T-helper 22 cell (primary cell): ENCODE results near the gene OBP2B.
"Not testable (repeated sequence)": the region's sequence is repeated elsewhere in the genome, so short reads cannot be mapped to it uniquely, and the experiment has no call there.

Experiments
- DNase-seq: peaks from one replicate; pipeline ENCODE4 v3.0.0-alpha.2; 2020; ENCODE audit warnings: low read depth

Gene OBP2B

DNA sequence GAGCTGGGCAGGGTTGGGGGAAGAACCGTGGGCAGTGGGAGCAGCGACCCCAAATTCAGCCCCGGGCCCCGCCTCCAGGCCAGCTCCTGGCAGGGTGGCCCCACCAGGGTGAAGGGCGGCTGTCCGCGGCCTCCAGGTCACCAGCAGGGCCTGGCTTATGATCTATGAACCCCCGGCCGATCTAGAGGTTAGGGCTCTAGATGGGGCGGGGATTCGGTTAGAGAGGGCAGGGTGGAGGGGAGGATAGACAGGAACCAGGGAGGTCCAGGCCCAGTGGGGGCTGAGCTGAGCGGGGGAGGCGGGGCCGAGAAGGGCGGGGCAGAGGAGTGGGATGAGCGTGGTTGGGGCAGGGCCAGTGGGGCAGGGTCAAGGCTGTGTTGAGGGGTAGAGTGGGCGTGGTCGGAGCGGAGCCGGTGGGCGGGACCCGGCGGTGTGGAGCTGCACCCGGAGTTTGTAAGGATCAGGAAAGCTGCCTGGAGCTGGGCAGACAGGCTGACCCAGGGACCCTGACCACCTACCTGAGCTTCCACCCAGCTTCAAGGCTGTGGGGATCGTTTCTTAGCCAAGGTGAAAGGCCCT, 29.3 kb upstream of the OBP2B start:
- DNase-seq, result no peak

DNA sequence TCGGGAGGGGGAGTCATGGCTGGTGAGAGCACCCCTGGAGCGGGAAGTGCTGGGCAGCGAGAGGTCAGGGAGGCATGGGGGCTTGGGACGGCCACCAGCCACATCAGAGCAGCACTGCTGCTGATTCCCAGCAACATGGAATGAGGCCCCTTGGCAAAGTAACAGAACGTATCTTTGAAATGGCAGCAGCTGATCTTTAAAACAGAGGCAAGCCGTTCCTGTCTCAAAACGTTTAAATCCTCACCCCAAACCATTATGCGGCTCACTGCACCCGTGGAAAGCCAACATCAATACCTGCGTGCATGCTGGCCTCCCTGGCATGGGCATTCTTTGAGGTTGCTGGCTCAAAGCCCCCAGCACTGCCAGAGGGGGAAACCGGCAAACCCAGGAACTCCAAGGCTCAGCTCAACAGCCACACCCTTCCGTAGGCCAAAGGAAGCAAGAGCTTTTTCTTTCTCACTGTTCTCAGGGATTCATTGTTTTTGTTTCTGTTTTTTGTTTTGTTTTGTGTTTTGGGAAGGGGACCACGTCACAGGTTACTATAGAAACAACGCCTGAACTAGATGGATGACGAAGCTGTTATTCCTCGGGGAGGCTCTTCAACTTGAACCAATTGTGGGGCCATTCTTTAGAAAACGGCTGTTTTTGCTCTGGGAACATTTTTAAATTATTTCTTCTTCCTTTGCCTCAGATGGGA, 28.1 kb upstream of the OBP2B start:
- DNase-seq, result no peak

DNA sequence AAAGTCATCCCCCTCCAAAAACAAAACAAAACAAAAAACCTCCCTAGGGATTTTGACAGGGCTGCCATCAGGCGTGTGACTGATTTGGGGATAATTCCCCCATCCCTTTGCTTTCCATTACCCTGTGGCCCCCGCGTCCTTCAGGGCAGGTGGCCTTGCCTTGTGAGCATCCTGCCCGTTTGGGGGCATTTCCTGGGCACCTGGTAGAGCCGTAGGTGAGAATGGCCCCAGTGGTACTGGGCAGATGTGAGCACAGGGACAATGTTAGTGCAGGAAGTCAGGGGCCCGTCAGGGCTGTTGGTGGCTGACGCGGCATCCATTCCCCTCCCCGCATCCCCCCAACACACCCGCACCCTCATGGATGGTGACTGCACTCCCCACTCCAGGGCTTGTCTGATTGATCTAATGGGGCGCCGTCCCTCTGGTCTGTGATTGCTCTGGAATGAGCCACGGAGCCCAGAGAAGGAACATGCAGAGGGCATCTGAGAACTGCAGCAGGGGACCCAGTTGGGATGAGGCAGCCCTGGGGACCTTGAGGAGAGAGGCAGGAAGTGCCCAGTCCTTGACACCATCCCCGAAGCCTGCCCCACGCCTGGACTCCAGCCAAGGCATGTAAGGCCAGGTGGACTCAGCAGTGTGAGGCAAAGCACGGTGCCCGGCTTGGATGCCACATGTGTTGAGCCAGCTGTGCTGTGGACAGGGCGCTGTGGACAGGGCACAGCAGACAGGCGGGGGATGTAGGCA, 27.4 kb upstream of the OBP2B start:
- not testable (repeated sequence) for DNase-seq

DNA sequence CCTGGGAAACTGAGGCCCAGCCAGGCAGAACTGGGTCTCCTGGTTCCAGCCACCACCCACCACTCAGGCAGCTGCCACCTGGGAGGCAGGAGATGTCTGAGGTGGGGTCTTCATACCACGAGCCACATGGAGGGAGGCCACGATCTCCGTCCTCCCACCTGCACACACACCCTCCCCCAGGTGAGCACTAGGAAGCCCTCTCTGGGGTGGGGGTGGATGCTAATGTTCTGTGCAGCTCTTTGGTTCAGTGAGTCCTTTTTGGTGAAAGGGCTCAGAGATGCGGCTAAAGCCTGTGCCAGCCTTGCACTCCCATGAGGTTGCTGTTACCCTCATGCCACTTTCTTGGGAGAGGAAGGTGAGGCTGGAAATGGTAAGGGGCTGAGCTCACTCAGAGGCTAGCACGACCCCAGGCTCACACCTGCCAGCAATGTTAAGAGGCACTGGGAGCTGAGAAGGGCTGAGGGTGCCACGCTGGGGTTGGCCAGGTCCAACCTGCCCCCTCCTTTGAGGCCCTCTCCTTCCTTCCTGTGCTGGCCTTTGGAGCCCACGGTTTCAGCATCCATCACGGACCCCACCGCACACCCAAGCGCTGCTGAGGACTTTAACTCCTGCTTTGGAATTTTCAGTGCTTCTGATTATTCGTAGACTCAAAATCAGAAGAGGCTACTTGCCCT, 26.6 kb upstream of the OBP2B start:
- no peak for DNase-seq

DNA sequence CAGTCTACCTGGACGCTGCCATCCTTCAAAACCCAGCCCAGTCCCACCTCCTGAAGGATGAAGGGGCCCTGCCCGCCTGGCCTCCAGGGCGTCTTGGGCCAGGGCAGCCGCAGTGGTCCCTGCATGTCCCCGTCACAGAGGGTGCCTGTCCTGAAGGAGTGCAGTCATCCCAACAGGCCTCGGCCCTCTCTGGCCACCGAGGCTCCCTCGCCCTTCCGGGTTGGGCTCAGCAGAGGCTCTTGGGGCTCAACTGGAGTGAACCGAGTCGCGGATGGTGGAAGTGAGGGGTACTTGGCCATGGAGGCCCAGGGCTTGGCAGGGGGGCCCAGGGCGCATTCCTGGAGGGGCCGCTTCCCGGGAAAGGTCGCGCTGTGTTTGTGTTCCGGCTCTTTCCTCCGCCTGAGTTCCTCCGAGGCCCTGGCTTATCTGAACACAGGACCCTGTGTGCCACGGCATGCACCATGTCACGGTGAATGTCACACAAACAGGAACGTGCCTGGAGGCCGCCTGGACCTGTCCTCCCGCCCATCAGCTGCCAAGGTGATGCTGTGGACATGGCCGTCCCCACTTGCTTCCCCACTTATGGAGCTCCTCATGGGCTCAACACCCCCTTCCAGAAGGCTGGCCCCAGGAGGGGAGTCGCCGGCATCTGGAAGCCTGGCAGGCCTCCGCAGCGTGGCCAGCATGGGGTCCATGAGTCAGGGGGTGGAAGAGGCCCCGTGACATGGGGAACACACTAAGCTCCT, 25.7 kb upstream of the OBP2B start:
- no peak for DNase-seq

DNA sequence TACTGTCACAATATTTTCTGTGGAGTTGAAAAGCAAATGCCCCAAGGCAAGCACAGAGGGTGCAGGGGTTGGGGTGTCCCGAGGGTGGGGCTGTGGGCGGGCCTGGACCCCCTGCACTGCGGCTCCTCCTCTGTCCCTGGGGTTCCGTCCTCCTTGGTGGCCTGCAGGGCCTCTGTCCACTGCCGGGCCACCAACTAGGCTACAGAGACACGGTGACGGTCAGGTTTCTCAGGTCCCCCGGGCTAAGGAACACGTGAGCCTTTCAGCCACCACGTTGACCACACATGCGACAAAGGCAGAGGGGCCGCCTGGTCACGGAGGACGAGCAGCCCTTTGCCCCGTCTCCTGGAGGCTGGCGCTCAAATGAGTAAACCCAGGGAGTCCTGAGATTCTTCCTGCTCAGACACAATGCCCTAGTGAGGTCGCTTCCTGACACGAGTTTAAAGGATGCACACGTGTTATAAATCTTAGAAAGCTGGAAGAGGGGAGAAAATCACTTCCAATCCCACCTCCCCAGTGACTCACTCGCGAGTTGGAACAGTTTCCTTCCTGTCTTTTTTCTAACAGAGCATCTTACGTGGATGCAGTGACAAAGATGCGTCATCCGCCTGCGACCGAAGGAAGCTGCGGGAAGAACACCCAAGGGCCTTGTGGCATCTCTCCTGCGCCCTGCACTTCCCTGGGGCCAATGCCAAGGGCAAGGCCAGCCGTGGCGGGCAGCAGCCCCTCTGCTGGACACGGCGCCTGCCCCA, 24.8 kb upstream of the OBP2B start:
- DNase-seq, result no peak

DNA sequence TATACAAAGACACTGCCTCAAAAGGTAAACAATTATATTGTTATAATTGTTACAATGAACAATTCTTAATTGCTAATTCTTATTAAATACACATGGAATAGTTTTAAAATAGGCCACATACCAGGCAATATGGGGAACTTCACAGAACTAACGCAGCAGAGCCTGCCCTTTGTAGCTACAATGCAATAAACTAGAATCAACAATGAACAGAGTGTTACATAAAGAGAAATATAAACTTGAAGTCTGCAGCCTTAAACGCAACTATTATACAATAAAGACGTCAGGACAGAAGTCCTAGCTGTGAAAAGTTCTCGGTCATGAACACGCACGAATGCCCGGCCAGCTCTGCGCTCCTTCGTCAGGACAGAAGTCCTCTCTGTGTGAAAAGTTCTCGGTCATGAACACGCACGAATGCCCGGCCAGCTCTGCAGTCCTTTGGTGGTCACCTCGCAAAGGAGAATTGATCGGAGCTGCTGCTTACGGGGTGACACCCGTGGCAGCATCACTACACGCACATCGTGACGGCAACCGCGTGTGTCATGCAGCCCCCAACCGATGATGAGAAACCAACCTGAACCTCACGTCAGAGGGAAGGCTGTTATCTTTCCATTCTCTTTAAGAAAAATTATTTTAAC, 23.0 kb upstream of the OBP2B start:
- not testable (repeated sequence) for DNase-seq

DNA sequence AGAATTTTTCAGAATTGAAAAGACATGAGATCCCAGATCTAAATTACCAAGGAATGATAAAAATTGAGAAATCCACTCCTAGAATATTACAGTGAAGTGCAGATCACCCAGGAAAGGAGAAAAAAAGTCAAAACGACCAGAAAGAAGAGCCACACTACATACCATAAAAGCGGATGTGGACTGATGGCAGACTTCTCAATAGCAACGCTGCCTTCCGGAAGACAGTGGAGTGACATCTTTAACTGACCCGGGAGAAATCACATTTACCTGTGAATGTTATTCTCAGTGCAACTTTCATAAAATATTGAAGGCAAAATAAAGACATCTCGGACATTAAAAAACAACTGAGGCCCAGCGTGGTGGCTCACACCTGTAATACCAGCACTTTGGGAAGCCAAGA, 21.5 kb upstream of the OBP2B start:
- DNase-seq, result not testable (repeated sequence)

DNA sequence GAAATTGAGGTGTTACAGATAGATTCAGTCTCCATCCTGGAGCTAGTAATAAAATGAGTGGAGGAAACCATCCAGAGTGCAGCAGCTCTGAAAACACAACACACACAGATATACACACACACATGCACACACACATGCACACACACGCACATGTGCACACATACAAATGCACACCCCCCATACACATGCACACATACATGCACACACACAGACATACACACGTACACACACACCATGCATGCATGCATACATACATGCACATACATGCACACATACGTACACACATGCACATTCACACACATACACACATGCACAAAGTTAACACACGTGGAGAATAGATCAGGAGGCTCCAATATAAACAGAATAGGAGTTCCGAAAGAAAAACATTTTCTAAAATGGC, 21.0 kb upstream of the OBP2B start:
- DNase-seq, result no peak

DNA sequence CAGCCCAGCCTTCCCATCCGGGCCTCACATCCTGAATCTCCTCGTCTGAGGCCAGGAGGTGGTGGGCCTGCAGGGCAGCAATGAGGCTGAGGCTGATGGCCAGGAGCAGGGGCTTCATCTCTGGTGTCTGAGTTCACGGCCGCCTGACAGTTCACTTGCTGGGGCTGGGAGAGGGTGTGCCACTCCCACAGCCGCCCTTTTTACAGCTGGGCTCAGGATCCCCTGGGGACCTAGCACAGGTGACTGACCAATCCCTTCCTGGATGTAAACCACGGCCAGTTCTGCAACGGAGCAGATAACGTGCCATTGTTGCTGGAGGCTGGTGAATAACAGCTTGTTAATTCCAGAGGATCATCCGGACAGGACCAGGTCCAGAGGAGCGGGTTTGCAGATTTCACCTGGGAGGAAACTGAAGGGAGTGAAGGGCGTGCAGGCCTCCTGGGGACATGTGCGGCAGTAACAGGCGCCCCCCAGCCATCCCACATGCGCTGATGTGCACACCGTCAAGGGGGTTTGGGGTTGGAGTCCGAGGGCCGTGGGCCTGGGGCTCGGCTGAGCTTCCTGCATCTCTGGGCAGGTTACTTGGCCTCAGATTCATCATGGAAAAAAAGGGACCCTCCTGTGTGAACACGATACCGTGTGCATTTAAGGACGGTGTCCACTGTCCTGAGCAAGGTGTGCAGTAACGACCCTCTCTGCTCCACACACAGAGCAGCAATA, 19.6 kb upstream of the OBP2B start:
- DNase-seq, result not testable (repeated sequence)

DNA sequence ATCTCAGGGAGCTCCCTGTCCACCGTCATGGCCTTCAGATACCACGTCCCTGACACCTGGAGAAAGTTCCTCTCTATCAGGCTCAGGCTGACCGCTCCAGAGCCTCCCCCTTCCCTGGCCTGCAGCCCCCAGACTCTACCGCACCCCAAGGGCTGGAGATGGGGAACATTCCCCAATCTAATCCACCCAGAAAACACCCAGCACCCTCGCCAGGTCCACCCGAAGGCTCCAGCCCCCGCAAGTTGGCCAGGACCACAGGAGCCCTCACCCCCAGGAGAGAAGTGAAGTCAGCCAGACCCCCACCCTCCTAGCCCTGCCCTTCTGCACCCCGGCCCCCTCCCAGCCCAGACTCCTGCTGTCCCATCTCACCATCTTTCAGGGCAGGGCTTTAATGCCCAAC, 18.9 kb upstream of the OBP2B start:
- not testable (repeated sequence) for DNase-seq

DNA sequence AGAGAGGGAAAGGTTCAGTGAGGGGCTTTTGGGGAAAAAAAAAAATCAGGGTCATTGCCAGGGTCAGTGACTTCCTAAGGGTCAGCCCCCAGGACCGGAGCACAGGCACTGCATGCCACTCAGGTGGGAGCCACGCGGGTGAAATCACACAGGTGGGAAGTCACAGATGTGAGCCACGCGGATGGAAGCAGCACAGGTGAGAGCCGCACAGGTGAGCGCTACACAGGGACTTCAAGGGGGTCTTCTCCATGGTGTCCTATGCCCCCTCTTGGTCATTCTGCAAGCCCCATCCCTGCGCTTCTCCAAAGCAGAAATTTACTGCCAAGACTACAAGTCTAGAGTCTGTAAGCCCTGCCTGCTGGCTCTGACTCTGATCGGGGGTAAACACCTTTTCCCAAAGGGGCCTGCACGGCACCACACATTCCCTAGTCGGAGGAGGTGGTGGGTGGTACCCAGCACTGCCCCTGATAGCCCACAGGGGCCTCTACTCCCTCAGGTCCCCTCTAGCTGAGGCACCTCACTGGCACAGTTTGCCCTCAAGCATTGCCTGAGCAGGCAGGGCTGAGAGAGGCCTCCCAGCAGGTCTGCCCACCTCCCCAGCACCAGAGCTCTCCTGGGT, 18.3 kb upstream of the OBP2B start:
- DNase-seq, result no peak

DNA sequence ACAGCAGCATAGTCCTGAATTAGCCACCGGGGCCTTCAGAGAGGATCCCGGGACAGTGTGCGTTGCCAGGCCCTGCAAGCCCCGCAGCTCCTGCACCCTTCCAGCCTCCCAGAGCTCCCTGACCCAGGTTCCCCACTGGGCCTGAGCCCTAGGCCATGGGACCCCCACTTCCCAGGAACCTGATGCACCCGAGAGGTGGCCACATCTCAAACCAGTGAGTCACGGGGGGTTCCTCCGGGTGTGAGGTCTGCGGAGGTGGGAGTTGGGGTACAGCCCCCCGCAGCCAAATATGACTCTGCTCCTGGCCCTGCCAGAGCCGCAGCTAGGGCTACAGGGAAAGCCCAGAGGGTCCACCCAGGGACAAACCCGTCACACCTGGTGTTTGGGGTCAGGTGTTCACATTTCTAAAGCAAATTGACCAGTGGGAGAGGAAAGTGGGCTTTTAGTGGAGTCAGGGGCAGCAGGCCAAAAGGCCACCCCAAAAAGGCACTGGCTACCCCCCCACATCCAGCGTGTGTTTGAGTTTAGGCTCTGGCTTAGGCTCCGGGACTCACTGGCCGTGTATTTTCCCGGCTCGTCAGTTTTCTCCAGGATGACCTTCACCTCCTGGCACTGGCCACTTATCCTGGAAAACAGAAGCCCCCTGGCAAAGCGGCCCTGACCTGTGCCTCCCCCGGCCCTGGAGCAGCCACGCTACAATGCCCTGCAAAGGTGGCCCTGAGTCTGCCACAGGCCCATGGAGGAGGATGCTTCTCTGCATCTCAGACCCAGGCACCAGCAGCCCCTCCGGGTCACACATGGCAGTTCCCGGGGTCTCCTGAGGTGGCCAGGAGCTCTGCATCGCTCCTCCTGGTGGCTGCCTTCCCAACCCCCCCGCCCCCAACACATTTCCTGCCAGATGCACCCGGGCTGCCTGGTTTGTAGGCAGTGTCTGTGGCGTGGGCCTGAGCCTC, 17.4 kb upstream of the OBP2B start:
- DNase-seq, result no peak

DNA sequence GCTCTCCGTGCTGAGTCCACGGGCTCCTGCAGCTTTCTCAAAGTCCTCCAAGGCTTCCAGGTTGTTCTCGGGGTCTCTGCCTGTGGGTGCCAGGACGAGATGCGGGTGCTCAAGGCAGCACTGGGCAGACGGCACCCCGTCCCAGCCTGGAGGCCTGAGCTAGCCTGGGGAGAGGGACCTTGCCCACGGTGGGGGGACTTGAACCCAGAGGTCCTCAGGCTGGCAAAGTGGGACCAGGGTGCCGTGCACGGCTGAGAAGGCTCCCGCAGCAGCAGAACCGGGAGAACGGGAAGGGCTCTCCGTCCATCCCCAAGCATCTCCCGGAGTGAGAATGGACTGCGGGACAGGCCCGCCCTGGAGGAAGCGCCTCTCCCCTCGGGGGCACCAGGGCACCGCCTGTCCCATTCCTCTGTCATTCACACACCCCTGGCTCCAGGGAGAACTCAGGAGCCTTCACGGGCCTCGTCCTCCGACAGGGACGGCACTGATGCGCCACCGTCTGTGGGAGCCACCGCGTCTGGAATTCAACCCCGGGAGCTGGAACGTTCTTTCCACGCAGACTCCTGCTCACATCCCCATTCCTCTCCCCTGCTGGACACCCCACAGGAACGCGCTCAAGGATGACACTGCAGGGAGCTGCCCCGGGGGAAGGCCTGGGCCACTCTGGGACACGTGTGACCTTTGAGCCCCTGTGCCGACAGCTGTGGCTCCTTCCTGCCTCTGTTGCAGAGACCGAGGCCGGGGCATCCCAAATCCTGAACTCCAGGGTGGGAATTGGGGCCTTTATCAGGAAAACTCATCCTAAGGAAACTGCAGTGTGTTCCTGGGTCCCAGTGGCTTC, 16.3 kb upstream of the OBP2B start:
- DNase-seq, result no peak

DNA sequence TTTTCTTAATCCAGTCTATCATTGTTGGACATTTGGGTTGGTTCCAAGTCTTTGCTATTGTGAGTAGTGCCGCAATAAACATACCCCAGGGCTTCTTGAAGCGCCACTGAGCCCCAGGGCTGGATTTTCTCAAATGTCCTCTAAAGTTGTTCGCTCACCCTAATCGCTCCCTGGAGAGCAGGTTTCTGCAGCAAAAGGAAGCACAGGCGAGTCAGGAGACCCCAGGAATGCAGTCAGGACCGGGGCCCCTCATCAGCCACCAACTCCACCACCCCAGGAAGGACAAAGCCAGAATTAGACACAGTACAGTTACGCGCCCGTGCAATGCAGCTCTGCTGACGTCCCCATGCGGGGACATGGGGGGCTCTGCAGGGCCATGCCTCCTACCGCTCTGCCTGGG, 15.7 kb upstream of the OBP2B start:
- no peak for DNase-seq

DNA sequence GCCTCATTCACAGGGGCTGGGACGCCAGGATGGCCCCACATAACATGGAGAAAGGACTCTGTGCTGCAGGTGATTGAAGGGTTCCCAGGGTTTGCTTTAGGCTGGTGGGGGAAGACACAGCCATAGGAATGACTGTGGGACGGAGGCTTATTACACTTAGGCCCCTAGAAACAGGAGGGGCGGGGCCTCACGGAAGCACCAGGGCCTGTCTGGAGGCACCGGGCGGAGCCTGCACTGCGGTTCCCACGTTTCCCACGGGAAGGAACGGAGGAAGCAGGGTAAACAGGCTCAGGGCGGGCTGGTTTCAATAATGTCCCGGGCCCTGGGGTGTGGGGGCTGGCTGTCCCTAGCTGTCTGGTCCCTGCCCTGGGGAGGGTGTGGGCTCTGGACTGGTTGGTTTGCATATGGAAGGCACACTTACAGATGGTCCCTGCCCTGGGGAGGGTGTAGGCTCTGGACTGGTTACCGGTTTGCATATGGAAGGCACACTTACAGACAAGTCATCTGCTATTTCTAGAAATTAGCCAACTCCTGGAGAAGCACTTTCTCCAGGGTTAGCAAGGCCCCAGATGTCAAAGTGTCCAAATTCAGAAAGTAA, 14.2 kb upstream of the OBP2B start:
- DNase-seq, result not testable (repeated sequence)

DNA sequence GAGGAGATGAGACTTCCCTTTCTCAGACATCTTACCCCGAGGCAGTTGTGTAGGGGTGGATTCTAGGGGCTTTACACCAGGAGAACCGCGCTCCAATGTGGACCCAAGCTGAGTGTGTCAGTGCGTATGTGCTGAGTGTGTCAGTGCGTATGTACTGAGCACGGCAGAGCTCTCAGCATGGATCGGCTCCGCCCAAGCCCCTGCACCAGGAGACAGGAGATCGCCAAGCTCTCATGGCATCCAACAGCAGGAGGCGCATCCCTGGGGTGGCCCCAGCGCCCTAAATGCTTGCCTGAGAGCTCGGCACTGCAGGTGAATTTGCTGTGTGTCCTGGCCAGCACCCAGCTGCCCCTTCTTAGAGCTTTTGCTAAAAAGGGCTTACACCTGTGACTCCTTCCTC, 12.9 kb upstream of the OBP2B start:
- not testable (repeated sequence) for DNase-seq
